ENCODE results near the gene GNAT3. TPM values are rescaled to one million over a fixed set of nuclear protein-coding genes. Genes with fewer than 3 reads are reported as not detected.

GNAT3 gene
- total RNA-seq, result not detected
- not detected for polyA plus RNA-seq

DNA sequence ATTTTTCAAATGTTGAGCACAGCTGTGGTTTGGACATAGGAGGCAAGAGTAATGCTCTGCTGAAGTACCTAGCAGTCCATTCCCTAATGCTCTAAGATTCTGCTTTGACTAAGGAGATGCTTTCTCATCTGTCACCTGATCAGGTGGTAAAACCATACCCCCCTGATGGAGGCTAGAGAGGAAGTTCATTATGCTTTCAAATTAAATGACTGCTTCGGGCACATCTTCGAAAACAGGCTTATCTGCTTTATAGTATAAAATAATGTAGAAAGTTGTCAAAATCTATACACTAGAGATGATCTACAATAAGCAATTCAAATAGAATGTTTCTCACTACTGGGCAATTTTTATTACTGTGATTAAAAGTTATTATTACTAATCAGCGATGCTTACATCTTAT is at the start of gene GNAT3:
TSS of gene GNAT3 (minus strand) at position 101 of the 400 bp plus-strand sequence. CDS start 138 bp downstream, outside the sequence.
- H3K4me1 ChIP-seq (ENCODE audit: insufficient read depth, low read length), result no peaks in the 10 kb centered on the region
- H3K27me3 Mint-ChIP-seq, result no peaks in the 10 kb centered on the region
- POLR2A ChIA-PET (ENCODE audit: partially characterized antibody), result no interaction called here
- CTCF ChIA-PET (ENCODE audit: partially characterized antibody), result no interaction called here
- no peaks in the 10 kb centered on the region for H3K36me3 Mint-ChIP-seq
- no peak within 1 kb of the TSS for H3K4me3 Mint-ChIP-seq
- DNase-seq, result no peak
- no peak within 1 kb of the TSS for H3K27ac Mint-ChIP-seq
- no peaks in the 10 kb centered on the region for H3K36me3 ChIP-seq (ENCODE audit: insufficient read depth, low read length)
- no peak within 1 kb of the TSS for H3K4me3 ChIP-seq (ENCODE audit: low read length in 2 of 2)
- H3K4me1 Mint-ChIP-seq, result no peaks in the 10 kb centered on the region
- H3K27ac ChIP-seq (ENCODE audit: low read depth, low read length), result no peak within 1 kb of the TSS
- intact Hi-C loops (cut with micrococcal nuclease), result no loop called here
- no peaks in the 10 kb centered on the region for H3K9me3 ChIP-seq (ENCODE audit: control insufficient read depth in 1 of 2, low read length in 2 of 2)
- H3K9me3 Mint-ChIP-seq, result peaks cover 0 to 3% (median 0%) of the 10 kb centered on the region in 8 donors
- no peaks in the 10 kb centered on the region for H3K27me3 ChIP-seq (ENCODE audit: insufficient read depth, low read length)

DNA sequence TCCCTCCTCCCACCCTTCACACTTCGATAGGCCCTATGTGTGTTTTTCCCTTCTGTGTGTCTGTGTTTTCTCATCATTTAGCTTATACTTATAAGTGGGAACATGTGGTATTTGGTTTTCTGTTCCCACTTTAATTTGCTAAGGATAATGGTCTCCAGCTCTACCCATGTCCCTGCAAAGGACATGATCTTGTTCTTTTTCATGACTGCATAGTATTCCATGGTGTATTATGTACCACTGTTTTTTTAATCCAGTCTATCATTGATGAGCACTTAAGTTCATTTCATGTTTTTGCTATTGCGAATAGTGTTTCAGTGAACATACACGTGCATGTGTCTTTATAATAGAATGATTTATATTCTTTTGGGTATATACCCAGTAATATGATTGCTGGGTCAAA is 46.3 kb upstream of the GNAT3 start:
- ChIA-PET CTCF (ENCODE audit: partially characterized antibody) (no interaction called here), POLR2A (ENCODE audit: partially characterized antibody) (no interaction called here)
- H3K36me3 ChIP-seq (ENCODE audit: insufficient read depth, low read length), result no peaks in the 10 kb centered on the region
- H3K9me3 ChIP-seq (ENCODE audit: control insufficient read depth in 1 of 2, low read length in 2 of 2), result no peaks in the 10 kb centered on the region
- no peak overlapping the region for H3K27ac ChIP-seq (ENCODE audit: low read depth, low read length)
- H3K27me3 ChIP-seq (ENCODE audit: insufficient read depth, low read length), result no peaks in the 10 kb centered on the region
- Mint-ChIP-seq H3K36me3 (no peaks in the 10 kb centered on the region), H3K4me1 (no peaks in the 10 kb centered on the region), H3K27me3 (no peaks in the 10 kb centered on the region), H3K4me3 (no peak overlapping the region), H3K27ac (no peak overlapping the region), H3K9me3 (peaks cover 8 to 34% (median 26%) of the 10 kb centered on the region in 8 donors)
- intact Hi-C loops (cut with micrococcal nuclease), result no loop called here
- H3K4me1 ChIP-seq (ENCODE audit: insufficient read depth, low read length), result no peaks in the 10 kb centered on the region
- H3K4me3 ChIP-seq (ENCODE audit: low read length in 2 of 2), result no peak overlapping the region
- no peak for DNase-seq

DNA sequence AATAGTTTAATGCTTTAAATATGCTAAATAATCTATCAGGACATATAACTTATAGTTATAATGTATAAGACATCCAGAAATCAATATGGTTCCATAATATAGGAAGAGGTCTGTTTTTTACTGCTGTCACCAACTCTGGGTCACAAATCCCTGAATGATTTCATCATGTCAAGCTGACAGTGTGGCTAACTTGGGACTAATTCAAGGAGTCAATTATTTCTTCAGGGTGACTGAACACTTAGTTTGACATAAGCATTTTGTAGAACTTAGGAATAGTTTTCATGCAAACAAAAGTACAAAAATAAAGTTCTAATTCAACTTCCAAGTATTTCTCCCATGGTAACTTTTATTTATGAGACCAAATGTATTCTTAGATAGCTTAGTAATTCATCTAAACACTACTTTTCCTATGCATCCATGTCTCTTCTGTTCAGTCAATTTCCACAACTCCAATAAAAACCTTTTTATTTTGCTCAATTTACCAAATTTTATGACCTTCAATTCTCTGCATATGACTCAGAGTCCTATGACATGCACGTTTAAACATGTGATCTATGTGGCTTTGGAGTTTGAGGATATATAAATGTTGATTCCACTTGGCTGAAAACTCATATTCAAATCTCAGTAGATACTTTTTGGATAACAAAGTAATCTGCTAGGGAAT is 40.3 kb upstream of the GNAT3 start:
- Histone ChIP-seq H3K27ac (ENCODE audit: low read depth, low read length) (no peak overlapping the region), H3K4me1 (ENCODE audit: insufficient read depth, low read length) (no peaks in the 10 kb centered on the region), H3K9me3 (ENCODE audit: control insufficient read depth in 1 of 2, low read length in 2 of 2) (no peaks in the 10 kb centered on the region), H3K27me3 (ENCODE audit: insufficient read depth, low read length) (no peaks in the 10 kb centered on the region), H3K36me3 (ENCODE audit: insufficient read depth, low read length) (no peaks in the 10 kb centered on the region), H3K4me3 (ENCODE audit: low read length in 2 of 2) (no peak overlapping the region)
- Mint-ChIP-seq H3K9me3 (peaks cover 3 to 15% (median 10%) of the 10 kb centered on the region in 8 donors), H3K36me3 (no peaks in the 10 kb centered on the region), H3K27me3 (no peaks in the 10 kb centered on the region), H3K4me3 (no peak overlapping the region), H3K27ac (no peak overlapping the region), H3K4me1 (no peaks in the 10 kb centered on the region)
- intact Hi-C loops (cut with micrococcal nuclease), result no loop called here
- DNase-seq, result no peak
- ChIA-PET CTCF (ENCODE audit: partially characterized antibody) (no interaction called here), POLR2A (ENCODE audit: partially characterized antibody) (no interaction called here)

DNA sequence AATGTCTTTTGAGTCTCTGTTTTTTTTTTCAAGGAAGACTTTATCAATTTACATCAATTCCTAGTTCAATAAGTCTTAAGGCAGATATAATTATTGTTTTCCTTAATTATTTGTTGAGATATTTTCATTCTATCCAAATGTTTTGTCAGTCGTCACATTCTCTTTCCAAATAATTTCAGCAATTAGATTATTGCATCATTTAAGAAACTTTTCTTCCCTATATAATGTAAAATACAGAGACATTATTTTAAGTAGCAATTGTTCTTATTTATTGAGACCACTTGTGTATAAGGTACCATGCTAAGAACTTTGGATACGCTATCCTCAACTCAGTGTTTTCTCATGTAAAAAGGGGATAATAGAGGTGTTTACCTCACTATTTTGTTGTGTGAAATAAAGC is 38.1 kb upstream of the GNAT3 start:
- ChIA-PET POLR2A (ENCODE audit: partially characterized antibody) (no interaction called here), CTCF (ENCODE audit: partially characterized antibody) (no interaction called here)
- H3K4me1 ChIP-seq (ENCODE audit: insufficient read depth, low read length), result no peaks in the 10 kb centered on the region
- H3K27me3 ChIP-seq (ENCODE audit: insufficient read depth, low read length), result no peaks in the 10 kb centered on the region
- intact Hi-C loops (cut with micrococcal nuclease), result no loop called here
- no peaks in the 10 kb centered on the region for H3K9me3 ChIP-seq (ENCODE audit: control insufficient read depth in 1 of 2, low read length in 2 of 2)
- Mint-ChIP-seq H3K27ac (no peak overlapping the region), H3K4me3 (no peak overlapping the region), H3K27me3 (no peaks in the 10 kb centered on the region), H3K9me3 (peaks cover 2 to 15% (median 8%) of the 10 kb centered on the region in 8 donors), H3K4me1 (no peaks in the 10 kb centered on the region), H3K36me3 (no peaks in the 10 kb centered on the region)
- H3K4me3 ChIP-seq (ENCODE audit: low read length in 2 of 2), result no peak overlapping the region
- no peak overlapping the region for H3K27ac ChIP-seq (ENCODE audit: low read depth, low read length)
- DNase-seq, result no peak
- no peaks in the 10 kb centered on the region for H3K36me3 ChIP-seq (ENCODE audit: insufficient read depth, low read length)

DNA sequence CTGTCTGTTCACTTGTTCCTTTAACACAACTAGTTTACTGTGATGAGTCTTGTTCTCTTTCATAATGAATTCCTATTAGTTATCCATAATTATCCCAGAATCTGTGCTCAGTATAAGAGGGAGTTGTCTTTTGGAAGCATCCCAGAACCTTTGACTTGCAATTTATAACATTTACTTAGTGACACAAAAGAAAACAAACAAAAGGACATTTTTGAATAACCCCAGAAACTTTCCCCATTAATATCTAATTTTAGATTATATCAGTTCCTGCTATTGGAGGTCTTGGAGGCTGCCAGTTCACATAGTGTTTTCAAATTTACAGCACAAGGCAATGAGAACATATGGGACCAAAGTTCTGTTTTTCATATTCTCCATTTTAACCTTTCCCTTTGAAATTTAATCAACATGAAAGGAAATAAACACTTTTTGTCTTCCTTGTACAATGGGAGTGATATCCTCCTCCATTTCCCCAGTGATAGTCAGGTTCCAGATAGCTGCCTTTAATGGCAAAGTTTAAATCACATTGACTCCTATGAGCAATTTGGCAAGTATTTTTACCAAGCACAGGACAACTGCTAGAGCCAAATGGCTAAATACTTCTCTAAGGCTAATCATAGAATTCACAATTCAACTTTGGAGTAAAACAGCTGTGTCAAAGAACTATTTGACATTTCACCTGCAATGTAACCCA is 37.1 kb upstream of the GNAT3 start:
- intact Hi-C loops (cut with micrococcal nuclease), result no loop called here
- no peak for DNase-seq
- H3K4me1 ChIP-seq (ENCODE audit: insufficient read depth, low read length), result no peaks in the 10 kb centered on the region
- no peaks in the 10 kb centered on the region for H3K27me3 ChIP-seq (ENCODE audit: insufficient read depth, low read length)
- H3K4me3 Mint-ChIP-seq, result no peak overlapping the region
- peaks cover 2 to 19% (median 11%) of the 10 kb centered on the region in 8 donors for H3K9me3 Mint-ChIP-seq
- H3K27ac ChIP-seq (ENCODE audit: low read depth, low read length), result no peak overlapping the region
- H3K27me3 Mint-ChIP-seq, result no peaks in the 10 kb centered on the region
- H3K27ac Mint-ChIP-seq, result no peak overlapping the region
- CTCF ChIA-PET (ENCODE audit: partially characterized antibody), result no interaction called here
- H3K36me3 Mint-ChIP-seq, result no peaks in the 10 kb centered on the region
- no peak overlapping the region for H3K4me3 ChIP-seq (ENCODE audit: low read length in 2 of 2)
- no peaks in the 10 kb centered on the region for H3K4me1 Mint-ChIP-seq
- H3K9me3 ChIP-seq (ENCODE audit: control insufficient read depth in 1 of 2, low read length in 2 of 2), result no peaks in the 10 kb centered on the region
- POLR2A ChIA-PET (ENCODE audit: partially characterized antibody), result no interaction called here
- H3K36me3 ChIP-seq (ENCODE audit: insufficient read depth, low read length), result no peaks in the 10 kb centered on the region

DNA sequence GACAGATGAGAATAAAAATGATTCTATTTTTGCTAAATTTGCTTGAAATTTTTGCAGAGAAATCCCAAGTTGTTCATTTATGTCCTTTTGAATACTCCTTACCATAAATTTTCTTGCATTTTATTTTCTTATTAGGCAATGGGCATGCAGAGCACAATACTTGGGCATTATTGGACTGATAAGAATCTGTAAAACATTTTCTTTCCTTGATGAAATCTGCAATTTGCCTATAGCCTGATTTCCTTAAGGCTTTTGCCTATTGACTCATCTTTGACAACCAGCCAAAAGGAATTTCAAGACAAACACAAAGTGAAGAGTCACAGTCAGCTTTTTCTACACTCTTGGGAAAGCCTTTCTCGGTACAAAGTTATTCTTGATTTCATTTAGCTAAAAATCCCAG is 30.5 kb upstream of the GNAT3 start:
- POLR2A ChIA-PET (ENCODE audit: partially characterized antibody), result no interaction called here

DNA sequence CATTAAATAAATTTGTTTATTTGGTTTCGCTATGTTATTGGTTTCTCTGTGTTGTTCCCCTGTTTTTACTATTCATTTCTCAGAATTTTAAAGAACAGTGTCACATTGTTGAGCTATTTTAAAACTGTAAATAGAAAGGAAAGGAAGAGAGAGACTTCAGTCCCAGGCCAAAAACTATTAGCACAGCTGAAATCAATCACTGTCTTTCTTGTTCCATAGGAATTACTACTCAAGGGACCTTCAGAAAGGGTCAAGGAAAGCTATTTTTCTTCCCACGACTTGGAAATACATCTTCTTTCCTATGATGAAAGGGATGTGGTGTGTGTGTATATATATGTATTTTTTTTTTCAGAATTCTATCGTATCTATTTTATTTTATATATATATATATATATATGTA is 29.0 kb upstream of the GNAT3 start:
- DNase-seq, result no peak
- Histone ChIP-seq H3K4me3 (ENCODE audit: low read length in 2 of 2) (no peak overlapping the region), H3K36me3 (ENCODE audit: insufficient read depth, low read length) (no peaks in the 10 kb centered on the region), H3K27me3 (ENCODE audit: insufficient read depth, low read length) (no peaks in the 10 kb centered on the region), H3K4me1 (ENCODE audit: insufficient read depth, low read length) (no peaks in the 10 kb centered on the region), H3K27ac (ENCODE audit: low read depth, low read length) (no peak overlapping the region), H3K9me3 (ENCODE audit: control insufficient read depth in 1 of 2, low read length in 2 of 2) (no peaks in the 10 kb centered on the region)
- CTCF ChIA-PET (ENCODE audit: partially characterized antibody), result no interaction called here
- Mint-ChIP-seq H3K27ac (no peak overlapping the region), H3K27me3 (no peaks in the 10 kb centered on the region), H3K4me3 (no peak overlapping the region), H3K36me3 (no peaks in the 10 kb centered on the region), H3K4me1 (no peaks in the 10 kb centered on the region), H3K9me3 (peaks cover 0 to 12% (median 4%) of the 10 kb centered on the region in 8 donors)
- POLR2A ChIA-PET (ENCODE audit: partially characterized antibody), result no interaction called here
- intact Hi-C loops (cut with micrococcal nuclease), result no loop called here

More for the DNA sequence above, 30.5 kb upstream of the GNAT3 start:
- Mint-ChIP-seq H3K27ac (no peak overlapping the region), H3K9me3 (peaks cover 0 to 12% (median 7%) of the 10 kb centered on the region in 8 donors), H3K36me3 (no peaks in the 10 kb centered on the region), H3K4me1 (no peaks in the 10 kb centered on the region), H3K4me3 (no peak overlapping the region), H3K27me3 (no peaks in the 10 kb centered on the region)
- DNase-seq, result no peak
- CTCF ChIA-PET (ENCODE audit: partially characterized antibody), result no interaction called here
- no peaks in the 10 kb centered on the region for H3K27me3 ChIP-seq (ENCODE audit: insufficient read depth, low read length)
- H3K36me3 ChIP-seq (ENCODE audit: insufficient read depth, low read length), result no peaks in the 10 kb centered on the region
- H3K4me3 ChIP-seq (ENCODE audit: low read length in 2 of 2), result no peak overlapping the region
- no peak overlapping the region for H3K27ac ChIP-seq (ENCODE audit: low read depth, low read length)
- no peaks in the 10 kb centered on the region for H3K4me1 ChIP-seq (ENCODE audit: insufficient read depth, low read length)
- intact Hi-C loops (cut with micrococcal nuclease), result no loop called here
- no peaks in the 10 kb centered on the region for H3K9me3 ChIP-seq (ENCODE audit: control insufficient read depth in 1 of 2, low read length in 2 of 2)
